Measurements from ENCODE around the gene RBM39. TPM values are rescaled to one million over a fixed set of nuclear protein-coding genes. Genes with fewer than 3 reads are reported as not detected.

Gene RBM39
- total RNA-seq, 2 donors from 2014 or later: 276 to 332 TPM

DNA sequence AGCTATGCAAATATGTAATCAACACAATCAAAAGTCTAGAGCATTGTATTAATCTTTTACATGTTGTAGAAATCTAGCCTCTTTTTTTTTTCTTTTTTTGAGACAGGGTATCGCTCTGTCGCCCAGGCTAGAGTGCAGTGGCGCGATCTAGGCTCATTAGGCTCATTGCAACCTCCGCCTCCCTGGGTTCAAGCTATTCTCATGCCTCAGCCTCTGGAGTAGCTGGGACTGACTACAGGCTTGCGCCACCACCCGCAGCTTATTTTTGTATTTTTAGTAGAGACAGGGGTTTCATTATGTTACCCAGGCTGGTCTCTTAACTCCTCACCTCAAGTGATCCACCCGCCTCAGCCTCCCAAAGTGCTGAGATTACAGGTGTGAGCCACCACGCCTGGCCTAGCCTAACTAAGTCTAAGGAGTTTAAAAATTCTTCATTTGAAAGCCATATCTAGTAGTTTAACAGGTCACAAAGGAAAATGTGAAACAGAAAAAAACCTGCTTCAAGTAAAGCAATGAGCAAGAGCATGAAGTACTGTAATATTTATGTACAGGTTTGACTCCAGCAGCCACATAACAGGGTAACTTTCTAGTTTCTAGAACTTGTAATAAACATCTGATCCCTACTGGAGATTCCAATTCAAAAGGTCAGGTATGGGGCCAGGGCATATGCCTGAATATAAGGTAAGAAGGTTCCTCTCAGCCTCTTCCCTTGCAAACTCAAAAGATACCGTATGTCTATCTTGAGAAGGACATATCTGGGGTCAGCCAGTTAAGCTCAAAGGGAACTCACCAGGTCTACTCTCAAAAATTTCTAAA, 81.7 kb downstream of the RBM39 start:
- Histone ChIP-seq H3K9me3 (ENCODE audit: control insufficient read depth, low read length) (no peaks in the 10 kb centered on the region), H3K4me1 (ENCODE audit: control insufficient read depth, insufficient read depth, low read length) (no peaks in the 10 kb centered on the region), H3K27ac (ENCODE audit: low read depth, low read length) (no peak overlapping the region), H3K9ac (ENCODE audit: extremely low read depth, low read length, poor library complexity, severe bottlenecking) (no peak overlapping the region), H3K27me3 (ENCODE audit: control insufficient read depth, insufficient read depth, low read length, poor library complexity, severe bottlenecking) (no peaks in the 10 kb centered on the region), H3K36me3 (ENCODE audit: control insufficient read depth, insufficient read depth, low read length) (peaks cover 21% of the 10 kb centered on the region), H3K4me3 (ENCODE audit: low read length) (peak overlapping the region; percentile 95)
- Mint-ChIP-seq H3K27ac (peak overlapping the region; percentile 26), H3K36me3 (ENCODE audit: low read depth) (peaks cover 14% of the 10 kb centered on the region), H3K27me3 (ENCODE audit: insufficient read depth) (no peaks in the 10 kb centered on the region), H3K4me1 (peaks cover 23% of the 10 kb centered on the region), H3K4me3 (no peak overlapping the region), H3K9me3 (no peaks in the 10 kb centered on the region)
- 95 to 96% methylated on average over 8 to 10 of the region's 10 CpGs for WGBS, 2 experiments (ENCODE audit: insufficient coverage in 1 of 2, insufficient read length in 1 of 2)
- no peak for DNase-seq
- TF ChIP-seq, protein P1, sequence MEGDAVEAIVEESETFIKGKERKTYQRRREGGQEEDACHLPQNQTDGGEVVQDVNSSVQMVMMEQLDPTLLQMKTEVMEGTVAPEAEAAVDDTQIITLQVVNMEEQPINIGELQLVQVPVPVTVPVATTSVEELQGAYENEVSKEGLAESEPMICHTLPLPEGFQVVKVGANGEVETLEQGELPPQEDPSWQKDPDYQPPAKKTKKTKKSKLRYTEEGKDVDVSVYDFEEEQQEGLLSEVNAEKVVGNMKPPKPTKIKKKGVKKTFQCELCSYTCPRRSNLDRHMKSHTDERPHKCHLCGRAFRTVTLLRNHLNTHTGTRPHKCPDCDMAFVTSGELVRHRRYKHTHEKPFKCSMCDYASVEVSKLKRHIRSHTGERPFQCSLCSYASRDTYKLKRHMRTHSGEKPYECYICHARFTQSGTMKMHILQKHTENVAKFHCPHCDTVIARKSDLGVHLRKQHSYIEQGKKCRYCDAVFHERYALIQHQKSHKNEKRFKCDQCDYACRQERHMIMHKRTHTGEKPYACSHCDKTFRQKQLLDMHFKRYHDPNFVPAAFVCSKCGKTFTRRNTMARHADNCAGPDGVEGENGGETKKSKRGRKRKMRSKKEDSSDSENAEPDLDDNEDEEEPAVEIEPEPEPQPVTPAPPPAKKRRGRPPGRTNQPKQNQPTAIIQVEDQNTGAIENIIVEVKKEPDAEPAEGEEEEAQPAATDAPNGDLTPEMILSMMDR (conservative IDR thresholded peaks at IDR 0.05): no peak

DNA sequence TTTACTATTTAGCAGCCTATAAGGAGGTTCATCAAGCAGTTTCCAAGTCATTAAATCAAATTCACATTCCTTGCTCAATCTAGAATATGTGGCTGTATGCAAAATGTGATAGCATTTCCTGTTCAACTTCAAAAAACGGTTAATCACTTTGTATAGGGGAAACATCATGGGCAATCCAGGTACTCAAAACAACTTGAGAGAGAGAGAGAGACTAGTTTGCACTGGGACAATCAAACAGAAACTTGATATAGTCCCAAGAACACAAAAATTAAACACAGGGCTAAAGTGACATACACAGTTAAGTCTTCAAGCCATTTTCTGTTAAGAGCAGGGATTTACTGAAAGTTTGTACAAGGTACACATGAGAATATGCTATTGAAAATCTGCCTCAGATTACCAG, 84.8 kb downstream of the RBM39 start:
- Mint-ChIP-seq H3K4me3 (no peak overlapping the region), H3K4me1 (peaks cover 14% of the 10 kb centered on the region), H3K27ac (peak overlapping the region; percentile 23), H3K27me3 (ENCODE audit: insufficient read depth) (no peaks in the 10 kb centered on the region), H3K36me3 (ENCODE audit: low read depth) (peaks cover 16% of the 10 kb centered on the region), H3K9me3 (no peaks in the 10 kb centered on the region)
- DNase-seq: no peak
- 80 to 91% methylated on average over 1 of the region's 1 CpG for WGBS, 2 experiments (ENCODE audit: insufficient coverage in 1 of 2, insufficient read length in 1 of 2)
- TF ChIP-seq, protein P1 (conservative IDR thresholded peaks at IDR 0.05): no peak
- Histone ChIP-seq H3K9ac (ENCODE audit: extremely low read depth, low read length, poor library complexity, severe bottlenecking) (no peak overlapping the region), H3K9me3 (ENCODE audit: control insufficient read depth, low read length) (no peaks in the 10 kb centered on the region), H3K4me3 (ENCODE audit: low read length) (no peak overlapping the region), H3K4me1 (ENCODE audit: control insufficient read depth, insufficient read depth, low read length) (no peaks in the 10 kb centered on the region), H3K36me3 (ENCODE audit: control insufficient read depth, insufficient read depth, low read length) (peaks cover 50% of the 10 kb centered on the region), H3K27ac (ENCODE audit: low read depth, low read length) (no peak overlapping the region), H3K27me3 (ENCODE audit: control insufficient read depth, insufficient read depth, low read length, poor library complexity, severe bottlenecking) (no peaks in the 10 kb centered on the region)

- Mint-ChIP-seq H3K27me3 (ENCODE audit: insufficient read depth) (no peaks in the 10 kb centered on the region), H3K4me1 (peaks cover 8% of the 10 kb centered on the region), H3K36me3 (ENCODE audit: low read depth) (peaks cover 21% of the 10 kb centered on the region), H3K9me3 (no peaks in the 10 kb centered on the region), H3K27ac (no peak overlapping the region), H3K4me3 (no peak overlapping the region)
- H3K36me3 ChIP-seq (ENCODE audit: control insufficient read depth, insufficient read depth, low read length): peaks cover 62% of the 10 kb centered on the region
- H3K27ac ChIP-seq (ENCODE audit: low read depth, low read length): no peak overlapping the region
- TF ChIP-seq, protein P1 (conservative IDR thresholded peaks at IDR 0.05): no peak
- 96 to 97% methylated on average over 7 to 9 of the region's 9 CpGs for WGBS, 2 experiments (ENCODE audit: insufficient coverage in 1 of 2, insufficient read length in 1 of 2)
- no peak for DNase-seq
- H3K27me3 ChIP-seq (ENCODE audit: control insufficient read depth, insufficient read depth, low read length, poor library complexity, severe bottlenecking): no peaks in the 10 kb centered on the region
- no peaks in the 10 kb centered on the region for H3K9me3 ChIP-seq (ENCODE audit: control insufficient read depth, low read length)
- H3K4me1 ChIP-seq (ENCODE audit: control insufficient read depth, insufficient read depth, low read length): no peaks in the 10 kb centered on the region
- H3K9ac ChIP-seq (ENCODE audit: extremely low read depth, low read length, poor library complexity, severe bottlenecking): no peak overlapping the region
- H3K4me3 ChIP-seq (ENCODE audit: low read length): no peak overlapping the region
Observed at GRCh38 chr20:35654415-35654814, 87.6 kb downstream of the RBM39 start.

All from endodermal cell (in vitro differentiated cells).